DOHH2 (cell line): ENCODE measurements around the gene ARFGEF3.

ENCODE experiments used
- H3F3A ChIP-seq: fragments of 200-600 bp; sonication (generic), shearing (Covaris generic); 2 replicates; pipeline ENCODE4 v1.6.0; 2016; ENCODE audit warnings: antibody characterized with exemption, mild to moderate bottlenecking; ENCODE audit not compliant: control insufficient read depth, insufficient read depth
- H3K27ac ChIP-seq: fragments of 200-600 bp; sonication (generic); 2 replicates; pipeline ENCODE4 v1.5.1; 2014; ENCODE audit warnings: low read depth, mild to moderate bottlenecking, low read length, moderate library complexity
- H3K27me3 ChIP-seq: fragments of 200-600 bp; sonication (generic); 2 replicates; pipeline ENCODE4 v1.6.1; 2014; ENCODE audit warnings: mild to moderate bottlenecking, low read length, mixed read lengths; ENCODE audit not compliant: control insufficient read depth
- H3K36me3 ChIP-seq: fragments of 200-600 bp; sonication (generic); 2 replicates; pipeline ENCODE4 v1.6.1; 2014; ENCODE audit warnings: mild to moderate bottlenecking, low read length, moderate library complexity, mixed read lengths; ENCODE audit not compliant: control insufficient read depth
- H3K4me1 ChIP-seq: fragments of 200-600 bp; sonication (generic); 2 replicates; pipeline ENCODE4 v1.6.1; 2014; ENCODE audit warnings: mild to moderate bottlenecking, low read length, mixed read lengths; ENCODE audit not compliant: control insufficient read depth
- H3K4me2 ChIP-seq: fragments of 200-600 bp; sonication (generic); 2 replicates; pipeline ENCODE4 v1.6.0; 2014; ENCODE audit warnings: mild to moderate bottlenecking, low read length, moderate library complexity
- H3K4me3 ChIP-seq: fragments of 200-600 bp; sonication (generic); 2 replicates; pipeline ENCODE4 v1.5.1; 2014; ENCODE audit warnings: mild to moderate bottlenecking, low read length, mixed read lengths
- H3K79me2 ChIP-seq: fragments of 200-600 bp; sonication (generic); 2 replicates; pipeline ENCODE4 v1.6.1; 2014; ENCODE audit warnings: mild to moderate bottlenecking, low read length, mixed read lengths; ENCODE audit not compliant: control insufficient read depth
- H3K9me2 ChIP-seq: fragments of 200-600 bp; sonication (generic); replicated peaks from 2 replicates; pipeline ENCODE4 v1.6.1; 2014; ENCODE audit warnings: mild to moderate bottlenecking, low read length, mixed read lengths; ENCODE audit not compliant: control insufficient read depth
- H3K9me3 ChIP-seq: fragments of 200-600 bp; sonication (generic); 2 replicates; pipeline ENCODE4 v1.6.1; 2014; ENCODE audit warnings: antibody characterized with exemption, low read length, mixed read lengths; ENCODE audit not compliant: control insufficient read depth, insufficient read depth
- H4K20me1 ChIP-seq: fragments of 200-600 bp; sonication (generic); 2 replicates; pipeline ENCODE4 v1.6.0; 2014; ENCODE audit warnings: low read depth, mild to moderate bottlenecking, antibody characterized with exemption, low read length, moderate library complexity; ENCODE audit not compliant: control insufficient read depth, insufficient read depth
- CTCF ChIP-seq: fragments of 200-600 bp; sonication (generic); IDR thresholded peaks from one replicate; pipeline ENCODE4 v1.5.1; 2014; ENCODE audit warnings: antibody characterized with exemption, mild to moderate bottlenecking, low read depth, low read length; ENCODE audit not compliant: poor library complexity, severe bottlenecking
- EZH2phosphoT487 ChIP-seq: fragments of 200-600 bp; sonication (generic); IDR thresholded peaks from 2 replicates; pipeline ENCODE4 v1.6.1; 2017; ENCODE audit warnings: borderline replicate concordance, mild to moderate bottlenecking, antibody characterized with exemption, low read length, moderate library complexity, mixed read lengths

Gene ARFGEF3

GRCh38 chr6:138219901-138220300, 58.2 kb downstream of the ARFGEF3 start:
- Histone ChIP-seq H3K27me3 (no peaks in the 10 kb centered on the region), H3K9me2 (no peaks in the 10 kb centered on the region), H3K4me2 (no peak overlapping the region), H3K79me2 (no peaks in the 10 kb centered on the region), H3K4me3 (no peak overlapping the region), H4K20me1 (no peaks in the 10 kb centered on the region), H3K27ac (no peak overlapping the region), H3K9me3 (no peaks in the 10 kb centered on the region), H3F3A (no peaks in the 10 kb centered on the region), H3K4me1 (no peaks in the 10 kb centered on the region), H3K36me3 (no peaks in the 10 kb centered on the region)
- TF ChIP-seq CTCF: no peak
- no peak for TF ChIP-seq EZH2phosphoT487

- Histone ChIP-seq H3K27ac (no peak overlapping the region), H3F3A (no peaks in the 10 kb centered on the region), H3K4me2 (no peak overlapping the region), H3K27me3 (no peaks in the 10 kb centered on the region), H3K4me3 (no peak overlapping the region), H3K36me3 (no peaks in the 10 kb centered on the region), H3K4me1 (no peaks in the 10 kb centered on the region), H3K9me3 (no peaks in the 10 kb centered on the region), H3K79me2 (no peaks in the 10 kb centered on the region), H3K9me2 (no peaks in the 10 kb centered on the region), H4K20me1 (no peaks in the 10 kb centered on the region)
- TF ChIP-seq EZH2phosphoT487: no peak
Observed at GRCh38 chr6:138222901-138223546, 61.3 kb downstream of the ARFGEF3 start.

GRCh38 chr6:138225953-138226352, 64.2 kb downstream of the ARFGEF3 start:
- H3K79me2 ChIP-seq: no peaks in the 10 kb centered on the region

More at GRCh38 chr6:138225953-138226352, 64.2 kb downstream of the ARFGEF3 start:
- Histone ChIP-seq H3K9me2 (no peaks in the 10 kb centered on the region), H3K4me1 (no peaks in the 10 kb centered on the region), H3F3A (no peaks in the 10 kb centered on the region), H3K4me2 (no peak overlapping the region), H3K27me3 (no peaks in the 10 kb centered on the region), H3K4me3 (no peak overlapping the region), H4K20me1 (no peaks in the 10 kb centered on the region), H3K9me3 (no peaks in the 10 kb centered on the region), H3K27ac (no peak overlapping the region), H3K36me3 (no peaks in the 10 kb centered on the region)
- TF ChIP-seq CTCF (no peak), EZH2phosphoT487 (no peak)
